Suppressor macrophage treated with lipopolysaccharide for 1 hour (primary cell): ENCODE results near the gene PALM3.
A peak's percentile ranks its signal among the peaks of the same experiment; 100 is the strongest.

Source experiments
- DNase-seq, 3 donors: peaks; one replicate each; pipeline ENCODE4 v3.0.0-alpha.2; 2020 to 2022

PALM3 gene

GRCh38 chr19:14089662-14090508 lies 28.0 kb upstream of the PALM3 start:
- DNase-seq = peak; percentile 70 to 85 (median 74)

- DNase-seq = peak in 2 of 3 donors; percentile 20 to 22
Observed at GRCh38 chr19:14089412-14089661, 27.5 kb upstream of the PALM3 start.

GRCh38 chr19:14088634-14089411 lies 26.9 kb upstream of the PALM3 start:
- DNase-seq = no peak

GRCh38 chr19:14086098-14086497 lies 24.2 kb upstream of the PALM3 start:
- DNase-seq = no peak

GRCh38 chr19:14085309-14085995 lies 23.6 kb upstream of the PALM3 start, which contains the start of gene C19orf67:
TSS of gene C19orf67 (minus strand) at chr19:14085783. CDS start at chr19:14085627, 156 bp downstream.
- DNase-seq = no peak

- no peak for DNase-seq
Observed at GRCh38 chr19:14082675-14082960, 20.7 kb upstream of the PALM3 start.

GRCh38 chr19:14081797-14082674 lies 20.2 kb upstream of the PALM3 start:
- peak; percentile 63 to 82 (median 66) for DNase-seq

GRCh38 chr19:14080887-14081796 lies 19.3 kb upstream of the PALM3 start:
- peak; percentile 98 to 100 (median 100) for DNase-seq

GRCh38 chr19:14078411-14078810 lies 16.5 kb upstream of the PALM3 start:
- DNase-seq = peak; percentile 85 to 93 (median 88)

- DNase-seq = peak; percentile 63 to 86 (median 71)
Observed at GRCh38 chr19:14073925-14074838, 12.3 kb upstream of the PALM3 start.

GRCh38 chr19:14073261-14073924 lies 11.5 kb upstream of the PALM3 start:
- DNase-seq = peak; percentile 79 to 95 (median 89)

GRCh38 chr19:14072535-14073260 lies 10.8 kb upstream of the PALM3 start, which contains the start of gene MISP3:
TSS of gene MISP3 (plus strand) at chr19:14072786. CDS start at chr19:14073310, 524 bp downstream.
- peak in 2 of 3 donors; percentile 27 to 57 for DNase-seq

- no peak for DNase-seq
Observed at GRCh38 chr19:14070268-14071050, 8.6 kb upstream of the PALM3 start.

- DNase-seq = no peak
Observed at GRCh38 chr19:14066134-14066533, 4.3 kb upstream of the PALM3 start.

- peak in 2 of 3 donors; percentile 34 to 51 for DNase-seq
Observed at GRCh38 chr19:14063105-14063504, 1.2 kb upstream of the PALM3 start.

- DNase-seq = no peak
Observed at GRCh38 chr19:14062558-14062855, 631 bp upstream of the PALM3 start.

- no peak for DNase-seq
Observed at GRCh38 chr19:14061081-14061749, 661 bp downstream of the PALM3 start.
